GM23338 (cell line): Measurements from ENCODE around the gene NUMB. TPM values are rescaled to one million over a fixed set of nuclear protein-coding genes. Genes with fewer than 3 reads are reported as not detected.

Experiments used
- ATAC-seq: fragments of 200-7000 bp; cut with Tn5 transposase; 3 replicates; pipeline ENCODE4 v1.9.1; 2020
- DNase-seq: peaks from one replicate; pipeline ENCODE4 v3.0.0-alpha.2; 2015; ENCODE audit warnings: low spot score
- H2AFZ ChIP-seq: fragments of 200-600 bp; sonication (generic); 2 replicates; pipeline ENCODE4 v1.8.0; 2016; ENCODE audit warnings: antibody characterized with exemption, mild to moderate bottlenecking, moderate library complexity
- H3F3A ChIP-seq: fragments of 200-600 bp; sonication (generic); replicated peaks from 2 replicates; pipeline ENCODE4 v1.8.0; 2017; ENCODE audit warnings: antibody characterized with exemption, mixed run types, low read depth
- H3K27ac ChIP-seq: fragments of 200-600 bp; sonication (generic); 2 replicates; pipeline ENCODE4 v1.6.1; 2016; ENCODE audit warnings: low read depth
- H3K27me3 ChIP-seq: fragments of 200-600 bp; sonication (generic); 2 replicates; pipeline ENCODE4 v1.8.0; 2016; ENCODE audit warnings: mild to moderate bottlenecking, mixed run types, moderate library complexity; ENCODE audit not compliant: insufficient read depth
- H3K36me3 ChIP-seq: fragments of 200-600 bp; sonication (generic); 2 replicates; pipeline ENCODE4 v1.8.0; 2016; ENCODE audit warnings: mild to moderate bottlenecking; ENCODE audit not compliant: insufficient read depth
- H3K4me1 ChIP-seq: fragments of 200-600 bp; sonication (generic); 2 replicates; pipeline ENCODE4 v1.8.0; 2016; ENCODE audit warnings: mild to moderate bottlenecking, moderate library complexity; ENCODE audit not compliant: insufficient read depth
- H3K4me2 ChIP-seq: fragments of 200-600 bp; sonication (generic); 2 replicates; pipeline ENCODE4 v1.7.1; 2017; ENCODE audit warnings: mixed run types
- H3K4me3 ChIP-seq: fragments of 200-600 bp; sonication (generic); 2 replicates; pipeline ENCODE4 v1.6.1; 2016; ENCODE audit warnings: mixed run types
- H3K79me2 ChIP-seq: fragments of 200-600 bp; sonication (generic); replicated peaks from 2 replicates; pipeline ENCODE4 v1.8.0; 2017; ENCODE audit warnings: mild to moderate bottlenecking; ENCODE audit not compliant: insufficient read depth
- H3K9me2 ChIP-seq: fragments of 200-600 bp; sonication (generic); 2 replicates; pipeline ENCODE4 v1.8.0; 2017; ENCODE audit not compliant: insufficient read depth
- H4K20me1 ChIP-seq: fragments of 200-600 bp; sonication (generic); replicated peaks from 2 replicates; pipeline ENCODE4 v1.8.0; 2017; ENCODE audit warnings: mild to moderate bottlenecking; ENCODE audit not compliant: insufficient read depth
- H3K27ac Mint-ChIP-seq: 2 replicates; pipeline ENCODE4 v1.8.0; 2020; ENCODE audit warnings: inconsistent platforms, mild to moderate bottlenecking, moderate library complexity, mixed read lengths
- H3K27me3 Mint-ChIP-seq: 3 replicates; pipeline ENCODE4 v1.8.0; 2022; ENCODE audit warnings: low read depth, mild to moderate bottlenecking, moderate library complexity, mixed read lengths, inconsistent platforms; ENCODE audit not compliant: insufficient read depth, poor library complexity
- H3K36me3 Mint-ChIP-seq: 3 replicates; pipeline ENCODE4 v1.8.0; 2021; ENCODE audit warnings: low read depth, mild to moderate bottlenecking, inconsistent platforms, moderate library complexity, mixed read lengths
- H3K4me1 Mint-ChIP-seq: 3 replicates; pipeline ENCODE4 v1.8.0; 2020; ENCODE audit warnings: mild to moderate bottlenecking, inconsistent platforms, mixed read lengths
- H3K4me3 Mint-ChIP-seq: 3 replicates; pipeline ENCODE4 v1.8.0; 2021; ENCODE audit warnings: moderate library complexity, mild to moderate bottlenecking, inconsistent platforms, mixed read lengths
- H3K9me3 Mint-ChIP-seq: 3 replicates; pipeline ENCODE4 v1.8.0; 2020; ENCODE audit warnings: moderate library complexity, mild to moderate bottlenecking, inconsistent platforms, mixed read lengths
- CTCF ChIP-seq, 2 experiments: fragments of 200-600 bp in 1 of 2; sonication (generic) in 1 of 2; conservative IDR thresholded peaks; 2 replicates each; pipeline versions ENCODE4 v1.5.1 to v1.6.1; 2016 to 2017; ENCODE audit warnings: antibody characterized with exemption in 2 of 2, low read depth in 2 of 2, mild to moderate bottlenecking in 2 of 2, moderate library complexity in 1 of 2
- EZH2phosphoT487 ChIP-seq: fragments of 200-600 bp; sonication (generic); IDR thresholded peaks from one replicate; pipeline ENCODE4 v1.8.1; 2018; ENCODE audit warnings: antibody characterized with exemption; ENCODE audit not compliant: unreplicated experiment
- JUNB ChIP-seq: IDR thresholded peaks from one replicate; pipeline ENCODE4 v1.6.1; 2016; ENCODE audit warnings: antibody characterized with exemption; ENCODE audit not compliant: unreplicated experiment
- NANOG ChIP-seq: IDR thresholded peaks from 2 replicates; pipeline ENCODE4 v1.6.1; 2016; ENCODE audit warnings: antibody characterized with exemption, borderline replicate concordance
- POLR2AphosphoS5 ChIP-seq: IDR thresholded peaks from 2 replicates; pipeline ENCODE4 v1.6.1; 2016; ENCODE audit warnings: antibody characterized with exemption, low read depth
- REST ChIP-seq: IDR thresholded peaks from one replicate; pipeline ENCODE4 v1.6.1; 2018; ENCODE audit warnings: antibody characterized with exemption; ENCODE audit not compliant: unreplicated experiment
- STAT1 ChIP-seq: IDR thresholded peaks from one replicate; pipeline ENCODE4 v1.6.1; 2016; ENCODE audit warnings: antibody characterized with exemption; ENCODE audit not compliant: unreplicated experiment
- polyA plus RNA-seq: library from polyadenylated mRNA; unstranded; fragments of >200 nt; fragmentation: Nextera tagmentation; extraction: Ambion mirVana; gene quantifications from 2 replicates; pipeline ENCODE4 v1.2.1, GENCODE V29; 2016
- total RNA-seq: library from RNA; depleted of rRNA; stranded (reverse); fragments of >200 nt; shearing (Covaris generic); gene quantifications from 2 replicates; pipeline ENCODE4 v1.2.3, GENCODE V29; 2014
- TF ChIP-seq, protein P1 (sequence below): fragments of 250-450 bp; sonication (Bioruptor Pico); IDR thresholded peaks from 2 replicates; pipeline ENCODE4 v1.5.0; 2020; ENCODE audit warnings: mild to moderate bottlenecking, moderate library complexity

Gene NUMB
- total and polyA plus RNA-seq, 2 experiments from 2014 or later, result 32.1 to 36.7 TPM

DNA sequence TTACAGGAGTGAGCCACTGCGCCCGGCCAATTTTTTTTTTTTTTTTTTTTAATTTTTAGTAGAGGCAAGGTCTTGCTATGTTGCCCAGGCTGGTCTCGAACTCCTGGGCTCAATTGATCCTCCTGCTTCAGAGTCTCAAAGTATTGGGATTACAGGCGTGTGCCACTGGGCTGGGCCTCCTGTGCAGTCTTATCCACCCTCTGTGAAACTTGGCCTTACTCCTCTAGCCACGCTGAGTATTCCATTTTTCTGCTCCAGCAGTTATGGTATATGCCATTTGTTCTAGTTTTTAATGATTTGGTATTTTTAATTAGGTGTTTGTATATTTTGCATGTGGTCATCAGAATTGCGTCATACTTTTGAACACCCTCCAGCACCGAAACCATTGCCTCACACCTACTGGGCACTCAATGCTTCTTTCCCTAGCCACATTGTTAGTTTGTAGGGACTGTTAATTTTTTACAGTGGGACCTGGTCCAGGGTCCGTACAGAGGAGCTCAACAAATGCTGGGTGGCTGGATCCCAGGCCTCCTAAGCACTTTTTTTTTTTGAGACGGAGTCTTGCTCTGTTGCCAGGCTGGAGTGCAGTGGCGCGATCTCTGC, 43.8 kb upstream of the NUMB start:
- Mint-ChIP-seq H3K4me3 (no peak overlapping the region), H3K27ac (no peak overlapping the region)

More for the DNA sequence above, 43.8 kb upstream of the NUMB start:
- no peaks in the 10 kb centered on the region for H3K9me3 Mint-ChIP-seq
- no peak overlapping the region for H3K4me3 ChIP-seq
- no peak for DNase-seq
- H3K4me1 ChIP-seq, result peaks cover 10% of the 10 kb centered on the region
- H3K36me3 ChIP-seq, result no peaks in the 10 kb centered on the region
- H3K27me3 Mint-ChIP-seq, result peaks cover 5% of the 10 kb centered on the region
- H3K79me2 ChIP-seq, result no peaks in the 10 kb centered on the region
- H3K36me3 Mint-ChIP-seq, result peaks cover 21% of the 10 kb centered on the region; the same call in 2 of the 3 replicates
- no peaks in the 10 kb centered on the region for H3K27me3 ChIP-seq
- H3K27ac ChIP-seq, result no peak overlapping the region
- no peak overlapping the region for H2AFZ ChIP-seq
- H3K4me2 ChIP-seq, result no peak overlapping the region
- no peak for ATAC-seq
- H3K4me1 Mint-ChIP-seq, result peaks cover 8% of the 10 kb centered on the region
- TF ChIP-seq REST (no peak), CTCF (conservative IDR thresholded peaks at IDR 0.05; ENCODE audit: low read depth in 2 of 2) (no peak), POLR2AphosphoS5 (no peak), EZH2phosphoT487 (no peak), NANOG (no peak), JUNB (no peak), STAT1 (no peak)
- TF ChIP-seq, protein P1, sequence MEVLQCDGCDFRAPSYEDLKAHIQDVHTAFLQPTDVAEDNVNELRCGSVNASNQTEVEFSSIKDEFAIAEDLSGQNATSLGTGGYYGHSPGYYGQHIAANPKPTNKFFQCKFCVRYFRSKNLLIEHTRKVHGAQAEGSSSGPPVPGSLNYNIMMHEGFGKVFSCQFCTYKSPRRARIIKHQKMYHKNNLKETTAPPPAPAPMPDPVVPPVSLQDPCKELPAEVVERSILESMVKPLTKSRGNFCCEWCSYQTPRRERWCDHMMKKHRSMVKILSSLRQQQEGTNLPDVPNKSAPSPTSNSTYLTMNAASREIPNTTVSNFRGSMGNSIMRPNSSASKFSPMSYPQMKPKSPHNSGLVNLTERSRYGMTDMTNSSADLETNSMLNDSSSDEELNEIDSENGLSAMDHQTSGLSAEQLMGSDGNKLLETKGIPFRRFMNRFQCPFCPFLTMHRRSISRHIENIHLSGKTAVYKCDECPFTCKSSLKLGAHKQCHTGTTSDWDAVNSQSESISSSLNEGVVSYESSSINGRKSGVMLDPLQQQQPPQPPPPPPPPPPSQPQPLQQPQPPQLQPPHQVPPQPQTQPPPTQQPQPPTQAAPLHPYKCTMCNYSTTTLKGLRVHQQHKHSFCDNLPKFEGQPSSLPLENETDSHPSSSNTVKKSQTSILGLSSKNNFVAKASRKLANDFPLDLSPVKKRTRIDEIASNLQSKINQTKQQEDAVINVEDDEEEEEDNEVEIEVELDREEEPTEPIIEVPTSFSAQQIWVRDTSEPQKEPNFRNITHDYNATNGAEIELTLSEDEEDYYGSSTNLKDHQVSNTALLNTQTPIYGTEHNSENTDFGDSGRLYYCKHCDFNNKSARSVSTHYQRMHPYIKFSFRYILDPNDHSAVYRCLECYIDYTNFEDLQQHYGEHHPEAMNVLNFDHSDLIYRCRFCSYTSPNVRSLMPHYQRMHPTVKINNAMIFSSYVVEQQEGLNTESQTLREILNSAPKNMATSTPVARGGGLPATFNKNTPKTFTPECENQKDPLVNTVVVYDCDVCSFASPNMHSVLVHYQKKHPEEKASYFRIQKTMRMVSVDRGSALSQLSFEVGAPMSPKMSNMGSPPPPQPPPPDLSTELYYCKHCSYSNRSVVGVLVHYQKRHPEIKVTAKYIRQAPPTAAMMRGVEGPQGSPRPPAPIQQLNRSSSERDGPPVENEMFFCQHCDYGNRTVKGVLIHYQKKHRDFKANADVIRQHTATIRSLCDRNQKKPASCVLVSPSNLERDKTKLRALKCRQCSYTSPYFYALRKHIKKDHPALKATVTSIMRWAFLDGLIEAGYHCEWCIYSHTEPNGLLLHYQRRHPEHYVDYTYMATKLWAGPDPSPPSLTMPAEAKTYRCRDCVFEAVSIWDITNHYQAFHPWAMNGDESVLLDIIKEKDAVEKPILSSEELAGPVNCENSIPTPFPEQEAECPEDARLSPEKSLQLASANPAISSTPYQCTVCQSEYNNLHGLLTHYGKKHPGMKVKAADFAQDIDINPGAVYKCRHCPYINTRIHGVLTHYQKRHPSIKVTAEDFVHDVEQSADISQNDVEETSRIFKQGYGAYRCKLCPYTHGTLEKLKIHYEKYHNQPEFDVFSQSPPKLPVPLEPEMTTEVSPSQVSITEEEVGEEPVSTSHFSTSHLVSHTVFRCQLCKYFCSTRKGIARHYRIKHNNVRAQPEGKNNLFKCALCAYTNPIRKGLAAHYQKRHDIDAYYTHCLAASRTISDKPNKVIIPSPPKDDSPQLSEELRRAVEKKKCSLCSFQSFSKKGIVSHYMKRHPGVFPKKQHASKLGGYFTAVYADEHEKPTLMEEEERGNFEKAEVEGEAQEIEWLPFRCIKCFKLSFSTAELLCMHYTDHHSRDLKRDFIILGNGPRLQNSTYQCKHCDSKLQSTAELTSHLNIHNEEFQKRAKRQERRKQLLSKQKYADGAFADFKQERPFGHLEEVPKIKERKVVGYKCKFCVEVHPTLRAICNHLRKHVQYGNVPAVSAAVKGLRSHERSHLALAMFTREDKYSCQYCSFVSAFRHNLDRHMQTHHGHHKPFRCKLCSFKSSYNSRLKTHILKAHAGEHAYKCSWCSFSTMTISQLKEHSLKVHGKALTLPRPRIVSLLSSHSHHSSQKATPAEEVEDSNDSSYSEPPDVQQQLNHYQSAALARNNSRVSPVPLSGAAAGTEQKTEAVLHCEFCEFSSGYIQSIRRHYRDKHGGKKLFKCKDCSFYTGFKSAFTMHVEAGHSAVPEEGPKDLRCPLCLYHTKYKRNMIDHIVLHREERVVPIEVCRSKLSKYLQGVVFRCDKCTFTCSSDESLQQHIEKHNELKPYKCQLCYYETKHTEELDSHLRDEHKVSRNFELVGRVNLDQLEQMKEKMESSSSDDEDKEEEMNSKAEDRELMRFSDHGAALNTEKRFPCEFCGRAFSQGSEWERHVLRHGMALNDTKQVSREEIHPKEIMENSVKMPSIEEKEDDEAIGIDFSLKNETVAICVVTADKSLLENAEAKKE, result no peak
- peaks cover 7% of the 10 kb centered on the region; the same call in 1 of the 2 replicates for H3F3A ChIP-seq
- no peaks in the 10 kb centered on the region for H3K9me2 ChIP-seq
- 0 out of 2 replicates have a peak, but pooled peaks cover 2% of the 10 kb centered on the region for H4K20me1 ChIP-seq
